ENCODE results near the gene LARGE1. TPM values are rescaled to one million over a fixed set of nuclear protein-coding genes. Genes with fewer than 3 reads are reported as not detected.
"Not testable (repeated sequence)": the region's sequence is repeated elsewhere in the genome, so short reads cannot be mapped to it uniquely, and the experiment has no call there.

The LARGE1 gene
- total RNA-seq, 1 experiment from 2014 or later = 5.2 TPM

GRCh38 chr22:33381531-33382406 lies 538.5 kb downstream of the LARGE1 start:
- DNase-seq (ENCODE audit: unreplicated experiment) = no peak
- Mint-ChIP-seq H3K27me3 (ENCODE audit: insufficient read depth, unreplicated experiment) (no peaks in the 10 kb centered on the region), H3K36me3 (ENCODE audit: insufficient read depth, unreplicated experiment) (peaks cover 5% of the 10 kb centered on the region), H3K4me3 (ENCODE audit: unreplicated experiment) (no peak overlapping the region), H3K9me3 (ENCODE audit: unreplicated experiment) (peaks cover 13% of the 10 kb centered on the region), H3K27ac (ENCODE audit: low read depth, unreplicated experiment) (no peak overlapping the region), H3K4me1 (ENCODE audit: insufficient read depth, unreplicated experiment) (peaks cover 13% of the 10 kb centered on the region)
- no TSS peak for BruUV-seq (replicated peaks)
- ChIA-PET POLR2A (interaction anchor here (0.6 to 0.9 kb wide), 2 partner anchors 19 to 135 kb away, joined by 3 read pairs; no protein-coding TSS in a partner anchor), CTCF (interaction anchor here (1.0 to 1.1 kb wide), 3 partner anchors 79 to 198 kb away, joined by 3 read pairs; no protein-coding TSS in a partner anchor)
- intact Hi-C loops (cut with micrococcal nuclease) = no loop called here
- TF ChIP-seq CTCF (IDR thresholded peaks at IDR 0.05; ENCODE audit: unreplicated experiment) = no peak

DNA sequence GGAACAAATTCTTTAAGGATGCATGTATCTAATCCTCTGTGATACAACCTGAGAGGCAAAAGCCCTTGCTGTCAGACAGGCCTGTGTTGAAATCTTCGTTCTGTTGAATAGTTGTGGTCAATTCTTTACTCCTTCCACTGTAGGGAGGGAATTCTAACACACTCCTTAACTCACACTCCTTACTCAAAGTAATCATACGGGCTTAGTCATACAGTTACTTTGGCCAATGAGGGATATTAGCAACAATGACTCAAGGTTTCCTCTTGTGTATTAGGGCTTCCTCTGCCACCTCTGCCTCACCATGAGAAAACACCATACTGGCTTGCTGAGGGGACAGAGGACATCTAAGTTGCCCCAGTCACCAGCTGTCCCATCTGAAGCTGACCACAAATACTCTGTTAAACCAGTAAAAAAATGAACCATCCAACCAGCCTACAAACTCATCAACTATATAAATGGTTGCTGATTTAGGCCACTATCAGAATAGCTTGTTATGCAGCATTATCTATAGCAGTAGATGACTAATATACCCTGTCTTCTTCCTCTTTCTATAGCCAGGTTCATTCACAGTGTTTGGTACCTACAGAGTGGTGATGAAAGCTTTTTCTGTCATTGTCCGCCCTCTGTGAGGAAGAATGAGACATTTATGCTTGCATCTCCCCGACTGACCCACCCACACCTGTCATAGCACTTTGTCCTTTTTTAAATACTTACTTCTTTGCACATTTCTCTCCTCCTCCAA lies 539.3 kb downstream of the LARGE1 start:
- TF ChIP-seq CTCF (IDR thresholded peaks at IDR 0.05; ENCODE audit: unreplicated experiment) = no peak
- H3K27ac Mint-ChIP-seq (ENCODE audit: low read depth, unreplicated experiment) = no peak overlapping the region
- no peaks in the 10 kb centered on the region for H3K27me3 Mint-ChIP-seq (ENCODE audit: insufficient read depth, unreplicated experiment)
- CTCF ChIA-PET = interaction anchor here (1.0 to 1.1 kb wide), 3 partner anchors 78 to 199 kb away, joined by 3 read pairs; no protein-coding TSS in a partner anchor
- H3K4me3 Mint-ChIP-seq (ENCODE audit: unreplicated experiment) = no peak overlapping the region
- peaks cover 13% of the 10 kb centered on the region for H3K4me1 Mint-ChIP-seq (ENCODE audit: insufficient read depth, unreplicated experiment)
- DNase-seq (ENCODE audit: unreplicated experiment) = peak; percentile 1
- POLR2A ChIA-PET = interaction anchor here (0.6 to 0.9 kb wide), 2 partner anchors 12 to 20 kb away, joined by 3 read pairs; no protein-coding TSS in a partner anchor
- intact Hi-C loops (cut with micrococcal nuclease) = no loop called here
- peaks cover 13% of the 10 kb centered on the region for H3K9me3 Mint-ChIP-seq (ENCODE audit: unreplicated experiment)
- H3K36me3 Mint-ChIP-seq (ENCODE audit: insufficient read depth, unreplicated experiment) = peaks cover 5% of the 10 kb centered on the region
- BruUV-seq (replicated peaks) = no TSS peak

DNA sequence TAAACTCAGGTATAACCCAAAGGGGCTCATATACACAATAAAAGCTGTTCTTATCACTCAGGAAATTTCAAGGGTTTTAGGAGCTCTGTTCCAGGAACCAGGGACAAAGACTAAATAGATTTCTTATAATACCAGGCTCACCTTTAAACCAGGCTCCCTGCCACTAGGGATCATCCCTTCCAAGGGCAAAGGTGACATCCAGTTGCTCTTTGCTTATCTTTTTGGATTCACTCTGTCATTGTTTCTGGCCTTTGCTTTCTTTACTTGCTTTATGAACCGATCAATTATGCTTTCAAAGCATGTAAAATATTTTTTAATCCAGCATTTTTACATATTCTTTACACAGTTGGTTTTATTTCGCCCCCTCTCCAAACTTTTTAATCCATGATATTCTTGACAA lies 540.4 kb downstream of the LARGE1 start:
- peaks cover 5% of the 10 kb centered on the region for H3K36me3 Mint-ChIP-seq (ENCODE audit: insufficient read depth, unreplicated experiment)
- intact Hi-C loops (cut with micrococcal nuclease) = no loop called here
- no peak overlapping the region for H3K4me3 Mint-ChIP-seq (ENCODE audit: unreplicated experiment)
- no TSS peak for BruUV-seq (replicated peaks)
- DNase-seq (ENCODE audit: unreplicated experiment) = no peak
- H3K9me3 Mint-ChIP-seq (ENCODE audit: unreplicated experiment) = peaks cover 13% of the 10 kb centered on the region
- H3K4me1 Mint-ChIP-seq (ENCODE audit: insufficient read depth, unreplicated experiment) = peaks cover 13% of the 10 kb centered on the region
- no peaks in the 10 kb centered on the region for H3K27me3 Mint-ChIP-seq (ENCODE audit: insufficient read depth, unreplicated experiment)
- no peak for TF ChIP-seq CTCF (IDR thresholded peaks at IDR 0.05; ENCODE audit: unreplicated experiment)
- POLR2A ChIA-PET = no interaction called here
- CTCF ChIA-PET = interaction anchor here (0.6 kb wide), 1 partner anchor 44 kb away, joined by 3 read pairs; no protein-coding TSS in a partner anchor
- no peak overlapping the region for H3K27ac Mint-ChIP-seq (ENCODE audit: low read depth, unreplicated experiment)

DNA sequence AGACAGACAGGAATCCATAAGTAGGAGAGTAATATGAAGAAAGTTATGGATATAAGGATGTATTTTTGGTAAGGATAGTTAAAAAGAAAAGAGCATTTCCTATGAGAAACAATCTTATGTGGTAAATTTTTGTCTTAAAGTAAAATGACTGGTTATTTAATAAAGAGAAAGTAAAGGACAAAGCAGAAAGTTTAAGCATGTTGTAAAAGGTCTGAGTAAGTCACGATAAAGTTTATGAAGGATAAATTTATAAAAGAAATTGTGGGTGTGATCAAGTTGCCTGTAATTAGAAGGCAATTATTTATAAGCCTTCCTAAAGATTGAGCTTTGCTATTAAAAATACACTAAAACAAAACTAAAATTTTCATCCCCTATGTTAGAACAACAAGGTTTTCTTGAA lies 547.4 kb downstream of the LARGE1 start:
- Mint-ChIP-seq H3K27me3 (ENCODE audit: insufficient read depth, unreplicated experiment) (no peaks in the 10 kb centered on the region), H3K36me3 (ENCODE audit: insufficient read depth, unreplicated experiment) (no peaks in the 10 kb centered on the region), H3K27ac (ENCODE audit: low read depth, unreplicated experiment) (no peak overlapping the region), H3K4me1 (ENCODE audit: insufficient read depth, unreplicated experiment) (no peaks in the 10 kb centered on the region), H3K4me3 (ENCODE audit: unreplicated experiment) (no peak overlapping the region), H3K9me3 (ENCODE audit: unreplicated experiment) (peaks cover 21% of the 10 kb centered on the region)
- POLR2A ChIA-PET = no interaction called here
- TF ChIP-seq CTCF (IDR thresholded peaks at IDR 0.05; ENCODE audit: unreplicated experiment) = no peak
- BruUV-seq (replicated peaks) = no TSS peak
- intact Hi-C loops (cut with micrococcal nuclease) = no loop called here
- no peak for DNase-seq (ENCODE audit: unreplicated experiment)
- CTCF ChIA-PET = no interaction called here

- H3K4me1 Mint-ChIP-seq (ENCODE audit: insufficient read depth, unreplicated experiment); H3K4me3 Mint-ChIP-seq (ENCODE audit: unreplicated experiment); BruUV-seq (replicated peaks); H3K9me3 Mint-ChIP-seq (ENCODE audit: unreplicated experiment); H3K36me3 Mint-ChIP-seq (ENCODE audit: insufficient read depth, unreplicated experiment); intact Hi-C loops (cut with micrococcal nuclease); CTCF ChIA-PET; DNase-seq (ENCODE audit: unreplicated experiment); H3K27me3 Mint-ChIP-seq (ENCODE audit: insufficient read depth, unreplicated experiment); H3K27ac Mint-ChIP-seq (ENCODE audit: low read depth, unreplicated experiment); POLR2A ChIA-PET: not testable (repeated sequence)
These were observed 557.0 kb downstream of the LARGE1 start for GRCh38 chr22:33363256-33363655.

Measured in MCF 10A (cell line).